COLO668 (cell line): ENCODE results near the gene SLC16A13.

ENCODE experiments used
- DNase-seq: peaks from one replicate; lab custom pipeline; 2025; ENCODE audit not compliant: unreplicated experiment; lab: John Stamatoyannopoulos, UW

Gene SLC16A13

GRCh38 chr17:7011942-7012254 is 23.9 kb upstream of the SLC16A13 start:
- DNase-seq, result no peak

- DNase-seq, result peak; percentile 96
Observed at GRCh38 chr17:7014261-7014994, 21.4 kb upstream of the SLC16A13 start.

GRCh38 chr17:7014995-7015958 is 20.5 kb upstream of the SLC16A13 start:
- peak; percentile 15 for DNase-seq

- no peak for DNase-seq
Observed at GRCh38 chr17:7016418-7016817, 19.4 kb upstream of the SLC16A13 start.

GRCh38 chr17:7016886-7017826 is 18.7 kb upstream of the SLC16A13 start:
- no peak for DNase-seq

GRCh38 chr17:7017827-7018200 is 18.0 kb upstream of the SLC16A13 start:
- DNase-seq, result no peak

- DNase-seq, result no peak
Observed at GRCh38 chr17:7018331-7018964, 17.4 kb upstream of the SLC16A13 start.

GRCh38 chr17:7019367-7019766 is 16.4 kb upstream of the SLC16A13 start:
- no peak for DNase-seq

GRCh38 chr17:7019839-7020519 is 15.8 kb upstream of the SLC16A13 start:
- peak; percentile 5 for DNase-seq

- DNase-seq, result no peak
Observed at GRCh38 chr17:7020894-7021664, 14.7 kb upstream of the SLC16A13 start.

GRCh38 chr17:7021993-7022778 is 13.6 kb upstream of the SLC16A13 start:
- DNase-seq, result peak; percentile 64

GRCh38 chr17:7022781-7023571 is 12.8 kb upstream of the SLC16A13 start, which contains the start of gene BCL6B:
TSS of gene BCL6B (plus strand) at chr17:7023050. CDS start at chr17:7023672, 622 bp downstream.
- no peak for DNase-seq

- no peak for DNase-seq
Observed at GRCh38 chr17:7023576-7024401, 12.0 kb upstream of the SLC16A13 start.

GRCh38 chr17:7024402-7024785 is 11.4 kb upstream of the SLC16A13 start:
- no peak for DNase-seq

- no peak for DNase-seq
Observed at GRCh38 chr17:7025245-7025644, 10.6 kb upstream of the SLC16A13 start.

- peak; percentile 60 for DNase-seq
Observed at GRCh38 chr17:7026471-7027115, 9.2 kb upstream of the SLC16A13 start.
